Colonic mucosa (tissue), 4 donors: ENCODE measurements around the gene MRTFA. TPM values are rescaled to one million over a fixed set of nuclear protein-coding genes. Genes with fewer than 3 reads are reported as not detected.

Experiments used
- DNase-seq: peaks from one replicate; pipeline ENCODE4 v3.0.0-alpha.2; 2020
- H3K27ac ChIP-seq: fragments of 200-600 bp; one replicate; pipeline ENCODE4 v1.8.0; 2021
- H3K27me3 ChIP-seq: fragments of 200-600 bp; one replicate; pipeline ENCODE4 v1.8.0; 2021
- H3K36me3 ChIP-seq: fragments of 200-600 bp; one replicate; pipeline ENCODE4 v1.8.0; 2021
- H3K4me1 ChIP-seq: fragments of 200-600 bp; one replicate; pipeline ENCODE4 v1.8.0; 2021; ENCODE audit warnings: mild to moderate bottlenecking
- H3K4me3 ChIP-seq: fragments of 200-600 bp; one replicate; pipeline ENCODE4 v1.8.0; 2021
- H3K9ac ChIP-seq, 2 donors: one replicate each; pipeline ENCODE4 v1.7.0; 2013; ENCODE audit warnings: control low read depth in 2 of 2, low read depth in 2 of 2, low read length in 2 of 2
- H3K9me3 ChIP-seq: fragments of 200-600 bp; one replicate; pipeline ENCODE4 v1.8.0; 2021
- intact Hi-C: fragments of 100-400 bp; cut with DNase I; formaldehyde crosslinking; loops from one replicate; pipeline ENCODE4 v1.14.1; 2022
- total RNA-seq, 2 donors: library from RNA; stranded (reverse); fragmentation: NEBNext Ultra II Directional in 1 of 2; extraction: Animal tissue kit (Norgen Biotek cat#: 25700) in 1 of 2; gene quantifications; one replicate each; pipeline ENCODE4 v1.2.1, GENCODE V29; 2021
- TF ChIP-seq, protein P1 (sequence below): fragments of 200-600 bp; IDR thresholded peaks from one replicate; pipeline ENCODE4 v1.8.0; 2022; ENCODE audit warnings: antibody characterized with exemption, mild to moderate bottlenecking
- donor health status: healthy.
- donor health status: DM: no; HTN: no; CAD: no.
- donor health status: DM: no; HTN: no; CAD: no.

MRTFA gene
- total RNA-seq, 2 donors from 2014 or later = 31.9 to 35.6 TPM

DNA sequence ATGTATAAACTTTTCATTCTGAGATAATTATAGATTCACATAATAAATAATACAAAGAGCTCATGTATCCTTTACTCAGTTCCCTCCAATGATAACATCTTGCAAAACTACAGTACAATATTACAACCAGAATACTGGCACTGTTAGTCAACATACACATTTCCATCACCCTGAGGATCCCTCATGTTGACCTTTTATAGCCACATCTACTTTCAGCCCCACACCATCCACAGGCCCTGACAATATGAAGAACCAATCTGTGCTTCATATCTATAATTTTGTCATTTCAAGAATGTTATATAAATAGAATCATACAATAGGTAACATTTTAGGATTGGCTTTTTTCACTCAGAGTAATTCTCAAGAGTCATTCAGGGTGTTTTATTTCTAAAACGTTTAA, 115.5 kb downstream of the MRTFA start:
- Histone ChIP-seq H3K36me3 (no peaks in the 10 kb centered on the region), H3K27ac (no peak overlapping the region), H3K9ac (no peak overlapping the region), H3K4me3 (no peak overlapping the region), H3K4me1 (peaks cover 4% of the 10 kb centered on the region), H3K9me3 (no peaks in the 10 kb centered on the region), H3K27me3 (no peaks in the 10 kb centered on the region)
- no peak for DNase-seq
- TF ChIP-seq, protein P1, sequence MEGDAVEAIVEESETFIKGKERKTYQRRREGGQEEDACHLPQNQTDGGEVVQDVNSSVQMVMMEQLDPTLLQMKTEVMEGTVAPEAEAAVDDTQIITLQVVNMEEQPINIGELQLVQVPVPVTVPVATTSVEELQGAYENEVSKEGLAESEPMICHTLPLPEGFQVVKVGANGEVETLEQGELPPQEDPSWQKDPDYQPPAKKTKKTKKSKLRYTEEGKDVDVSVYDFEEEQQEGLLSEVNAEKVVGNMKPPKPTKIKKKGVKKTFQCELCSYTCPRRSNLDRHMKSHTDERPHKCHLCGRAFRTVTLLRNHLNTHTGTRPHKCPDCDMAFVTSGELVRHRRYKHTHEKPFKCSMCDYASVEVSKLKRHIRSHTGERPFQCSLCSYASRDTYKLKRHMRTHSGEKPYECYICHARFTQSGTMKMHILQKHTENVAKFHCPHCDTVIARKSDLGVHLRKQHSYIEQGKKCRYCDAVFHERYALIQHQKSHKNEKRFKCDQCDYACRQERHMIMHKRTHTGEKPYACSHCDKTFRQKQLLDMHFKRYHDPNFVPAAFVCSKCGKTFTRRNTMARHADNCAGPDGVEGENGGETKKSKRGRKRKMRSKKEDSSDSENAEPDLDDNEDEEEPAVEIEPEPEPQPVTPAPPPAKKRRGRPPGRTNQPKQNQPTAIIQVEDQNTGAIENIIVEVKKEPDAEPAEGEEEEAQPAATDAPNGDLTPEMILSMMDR = no peak
- intact Hi-C loops = no loop called here

DNA sequence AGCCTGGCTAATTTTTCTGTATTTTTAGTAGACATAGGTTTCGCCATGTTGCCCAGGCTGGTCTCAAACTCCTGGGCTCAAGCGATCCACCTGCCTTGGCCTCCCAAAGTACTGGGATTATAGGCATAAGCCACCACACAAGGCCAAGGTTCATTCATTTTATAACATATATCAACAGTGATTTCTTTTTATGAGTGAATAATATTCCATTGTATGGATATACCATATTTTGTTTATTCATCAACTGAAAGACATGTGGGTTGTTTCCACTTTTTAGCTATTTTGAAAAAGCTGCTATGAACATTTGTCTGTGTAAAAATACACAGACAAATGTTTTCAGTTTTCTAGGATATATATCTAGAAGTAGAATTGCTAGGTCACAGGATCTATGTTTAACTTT, 116.0 kb downstream of the MRTFA start:
- DNase-seq = no peak
- Histone ChIP-seq H3K36me3 (no peaks in the 10 kb centered on the region), H3K4me3 (no peak overlapping the region), H3K27me3 (no peaks in the 10 kb centered on the region), H3K9me3 (no peaks in the 10 kb centered on the region), H3K4me1 (peaks cover 4% of the 10 kb centered on the region), H3K9ac (no peak overlapping the region), H3K27ac (peak overlapping the region; percentile 71)
- TF ChIP-seq, protein P1 = no peak
- intact Hi-C loops = no loop called here

DNA sequence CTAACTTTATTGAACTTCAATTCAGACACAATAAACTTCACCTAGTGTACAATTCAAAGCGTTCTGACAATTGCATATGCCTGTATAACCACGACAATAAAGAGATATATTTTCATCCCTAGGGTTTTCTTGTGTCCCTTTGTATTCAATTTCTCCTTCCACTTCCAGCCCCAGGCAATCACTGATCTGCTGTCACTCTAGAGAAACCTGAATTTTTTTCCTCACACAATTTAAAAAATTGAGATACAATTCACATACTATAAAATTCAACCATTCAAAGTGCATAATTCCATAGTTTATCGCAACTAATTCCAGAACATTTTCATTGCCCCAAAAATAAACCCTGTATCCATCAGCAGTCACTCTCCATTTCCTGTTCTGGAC, 116.6 kb downstream of the MRTFA start:
- intact Hi-C loops = no loop called here
- Histone ChIP-seq H3K9ac (no peak overlapping the region), H3K4me1 (peaks cover 4% of the 10 kb centered on the region), H3K4me3 (no peak overlapping the region), H3K27me3 (no peaks in the 10 kb centered on the region), H3K9me3 (no peaks in the 10 kb centered on the region), H3K27ac (peak overlapping the region; percentile 71), H3K36me3 (no peaks in the 10 kb centered on the region)
- no peak for DNase-seq
- TF ChIP-seq, protein P1 = no peak

DNA sequence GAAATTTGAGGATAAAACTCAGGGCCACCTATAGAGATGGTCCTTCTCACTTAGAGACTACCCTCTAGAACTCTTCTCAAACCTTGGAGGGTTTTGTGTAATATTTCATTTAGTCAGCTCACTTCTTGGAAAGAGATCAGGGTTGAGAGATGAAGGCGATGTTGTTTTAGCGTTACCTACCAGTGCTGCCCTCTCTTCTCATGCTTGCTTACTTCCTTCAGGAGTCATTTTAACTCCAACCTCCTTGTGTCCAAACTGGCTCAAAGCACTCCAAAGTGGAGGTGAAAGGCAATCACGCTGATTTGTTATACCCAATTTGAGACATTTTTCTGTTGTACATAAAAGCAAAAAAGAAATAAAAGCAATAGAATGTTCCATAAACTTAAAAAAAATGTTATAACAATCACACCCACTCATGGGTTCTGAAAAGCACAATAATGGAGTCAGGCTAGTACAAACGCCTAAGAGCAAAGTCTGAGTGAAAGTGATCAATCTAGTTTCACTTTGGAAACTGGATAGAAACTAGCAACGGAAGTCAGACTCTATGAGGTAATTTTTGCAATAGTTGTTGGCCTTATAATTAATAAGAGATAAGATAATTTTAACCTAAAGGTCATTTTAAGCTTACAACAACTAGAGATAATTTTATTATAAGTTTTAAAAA, 117.1 kb downstream of the MRTFA start:
- Histone ChIP-seq H3K9ac (peak overlapping the region in 1 of 2 donors; percentile 38), H3K36me3 (no peaks in the 10 kb centered on the region), H3K27ac (peak overlapping the region; percentile 71), H3K27me3 (no peaks in the 10 kb centered on the region), H3K4me1 (peaks cover 4% of the 10 kb centered on the region), H3K4me3 (no peak overlapping the region), H3K9me3 (no peaks in the 10 kb centered on the region)
- intact Hi-C loops = no loop called here
- TF ChIP-seq, protein P1 = no peak
- no peak for DNase-seq

DNA sequence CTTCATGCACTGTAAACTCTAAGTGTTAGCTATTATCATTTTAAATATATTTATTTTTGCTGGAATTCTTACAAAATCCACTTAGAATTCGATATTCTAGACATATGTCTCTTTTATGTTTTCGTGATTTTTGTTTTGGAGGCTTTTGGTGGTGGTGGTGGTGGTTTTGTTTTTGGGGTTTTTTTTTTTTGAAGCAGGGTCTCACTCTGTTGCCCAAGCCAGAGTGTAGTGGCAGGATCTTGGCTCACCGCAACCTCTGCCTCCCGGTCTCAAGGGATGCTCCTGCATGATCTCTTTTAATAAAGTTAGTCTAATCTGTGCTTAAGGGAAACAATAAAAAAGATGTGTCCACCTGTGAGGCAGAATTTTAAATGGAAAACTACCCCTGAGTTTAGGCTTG, 117.7 kb downstream of the MRTFA start:
- H3K9ac ChIP-seq = no peak overlapping the region
- H3K4me1 ChIP-seq = peaks cover 4% of the 10 kb centered on the region
- H3K4me3 ChIP-seq = no peak overlapping the region
- peak overlapping the region; percentile 71 for H3K27ac ChIP-seq
- TF ChIP-seq, protein P1 = no peak
- no peaks in the 10 kb centered on the region for H3K27me3 ChIP-seq
- no peaks in the 10 kb centered on the region for H3K36me3 ChIP-seq
- DNase-seq = no peak
- H3K9me3 ChIP-seq = no peaks in the 10 kb centered on the region
- intact Hi-C loops = no loop called here
